Brain microvascular endothelial cell (primary cell): ENCODE data around the gene OR1L6.

Experiments used
- DNase-seq: peaks from one replicate; pipeline ENCODE4 v3.0.0-alpha.2; 2020
- H3K27ac ChIP-seq: fragments of 250-450 bp; sonication (Bioruptor Pico); 2 replicates; pipeline ENCODE4 v1.5.1; 2020; ENCODE audit warnings: mild to moderate bottlenecking, moderate library complexity
- H3K27me3 ChIP-seq: fragments of 250-450 bp; sonication (Bioruptor Pico); replicated peaks from 2 replicates; pipeline ENCODE4 v1.5.1; 2020; ENCODE audit warnings: mild to moderate bottlenecking
- H3K36me3 ChIP-seq: fragments of 250-450 bp; sonication (Bioruptor Pico); replicated peaks from 2 replicates; pipeline ENCODE4 v1.5.1; 2020; ENCODE audit warnings: mild to moderate bottlenecking
- H3K4me3 ChIP-seq: 2 replicates; pipeline ENCODE4 v1.5.1; 2011; ENCODE audit warnings: low read depth, mild to moderate bottlenecking, control low read depth, low read length, moderate library complexity
- CTCF ChIP-seq: IDR thresholded peaks from 2 replicates; pipeline ENCODE4 v1.5.1; 2011; ENCODE audit warnings: low read depth, mild to moderate bottlenecking, moderate library complexity, low read length, control low read depth, inconsistent platforms; ENCODE audit errors: missing control alignments
- in situ Hi-C: cut with HindIII; loops from 2 replicates; pipeline ENCODE4 v1.10.0; 2017; ENCODE audit warnings: low sequenced_read_pairs, low pct_ligation_motif_present

The OR1L6 gene

GRCh38 chr9:122797316-122798063, 55.4 kb downstream of the OR1L6 start:
- Histone ChIP-seq H3K4me3 (no peak overlapping the region), H3K27me3 (no peaks in the 10 kb centered on the region), H3K27ac (no peak overlapping the region), H3K36me3 (no peaks in the 10 kb centered on the region)
- TF ChIP-seq CTCF = no peak
- in situ Hi-C loops = no loop called here
- DNase-seq = no peak
